HG03139 (cell line): ENCODE results near the gene GIGYF2.
"Not testable (repeated sequence)": the region's sequence is repeated elsewhere in the genome, so short reads cannot be mapped to it uniquely, and the experiment has no call there.

Source experiments
- ATAC-seq: cut with Tn5 transposase; IDR thresholded peaks from one replicate; pipeline ENCODE4 v1.9.1; 2021; ENCODE audit not compliant: unreplicated experiment

Gene GIGYF2

GRCh38 chr2:232689152-232689910 is 7.8 kb upstream of the GIGYF2 start:
- no peak for ATAC-seq

GRCh38 chr2:232691117-232691516 is 6.0 kb upstream of the GIGYF2 start:
- not testable (repeated sequence) for ATAC-seq

- ATAC-seq, result no peak
These were observed 3.8 kb upstream of the GIGYF2 start for GRCh38 chr2:232693344-232693743.

GRCh38 chr2:232696609-232697058 is 497 bp upstream of the GIGYF2 start:
- no peak for ATAC-seq

- peak; percentile 31 for ATAC-seq
These were observed 628 bp downstream of the GIGYF2 start for GRCh38 chr2:232697807-232698110.

- no peak for ATAC-seq
These were observed 1.5 kb downstream of the GIGYF2 start for GRCh38 chr2:232698556-232699091.

GRCh38 chr2:232699110-232699509 is 2.0 kb downstream of the GIGYF2 start:
- ATAC-seq, result no peak

GRCh38 chr2:232700154-232700553 is 3.0 kb downstream of the GIGYF2 start:
- ATAC-seq, result no peak

- ATAC-seq, result no peak
These were observed 9.9 kb downstream of the GIGYF2 start for GRCh38 chr2:232707076-232707475.

GRCh38 chr2:232713505-232713904 is 16.4 kb downstream of the GIGYF2 start:
- no peak for ATAC-seq

GRCh38 chr2:232714969-232715368 is 17.8 kb downstream of the GIGYF2 start:
- ATAC-seq, result no peak

GRCh38 chr2:232720056-232720455 is 22.9 kb downstream of the GIGYF2 start:
- not testable (repeated sequence) for ATAC-seq

- no peak for ATAC-seq
These were observed 24.1 kb downstream of the GIGYF2 start for GRCh38 chr2:232721261-232721660.

GRCh38 chr2:232721882-232722281 is 24.8 kb downstream of the GIGYF2 start:
- no peak for ATAC-seq

- no peak for ATAC-seq
These were observed 25.9 kb downstream of the GIGYF2 start for GRCh38 chr2:232723027-232723426.

GRCh38 chr2:232728785-232729184 is 31.7 kb downstream of the GIGYF2 start:
- ATAC-seq, result no peak

GRCh38 chr2:232731470-232731869 is 34.3 kb downstream of the GIGYF2 start:
- ATAC-seq, result no peak

- no peak for ATAC-seq
These were observed 44.2 kb downstream of the GIGYF2 start for GRCh38 chr2:232741294-232741693.

- no peak for ATAC-seq
These were observed 44.8 kb downstream of the GIGYF2 start for GRCh38 chr2:232741972-232742371.

- no peak for ATAC-seq
These were observed 47.8 kb downstream of the GIGYF2 start for GRCh38 chr2:232744963-232745362.

GRCh38 chr2:232748038-232748437 is 50.9 kb downstream of the GIGYF2 start:
- ATAC-seq, result no peak

- no peak for ATAC-seq
These were observed 52.2 kb downstream of the GIGYF2 start for GRCh38 chr2:232749331-232749730.

GRCh38 chr2:232750135-232750671 is 53.1 kb downstream of the GIGYF2 start:
- ATAC-seq, result no peak
